NCI-H2081 treated with DMSO at 0.1 percent for 48 hours (cell line): ENCODE measurements around the gene BHLHA15.

Experiments
- DNase-seq: peaks from one replicate; lab custom pipeline; 2025; lab: John Stamatoyannopoulos, UW

The BHLHA15 gene

GRCh38 chr7:98211221-98211675 is at the start of gene BHLHA15:
BHLHA15 (plus strand) TSS chr7:98211439; CDS start chr7:98212310, 871 bp downstream.
- no peak for DNase-seq

DNA sequence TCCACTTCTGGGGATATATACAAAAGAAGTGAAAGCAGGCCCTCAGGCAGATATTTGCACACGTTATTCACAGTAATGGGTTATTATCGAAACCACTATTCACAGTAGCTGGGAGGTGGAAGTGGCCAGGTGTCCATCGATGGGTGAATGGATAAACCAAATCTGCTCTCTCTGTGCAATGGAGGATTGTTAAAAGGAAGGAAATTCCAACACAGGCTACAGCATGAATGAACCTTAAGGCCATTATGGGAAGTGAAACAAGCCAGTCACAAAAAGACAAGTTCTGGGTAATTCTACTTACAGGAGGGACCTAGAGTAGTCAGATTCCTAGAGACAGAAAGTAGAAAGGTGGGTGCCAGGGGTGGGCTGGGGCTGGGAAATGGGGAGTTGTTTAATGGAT is 48.5 kb upstream of the BHLHA15 start:
- no peak for DNase-seq

DNA sequence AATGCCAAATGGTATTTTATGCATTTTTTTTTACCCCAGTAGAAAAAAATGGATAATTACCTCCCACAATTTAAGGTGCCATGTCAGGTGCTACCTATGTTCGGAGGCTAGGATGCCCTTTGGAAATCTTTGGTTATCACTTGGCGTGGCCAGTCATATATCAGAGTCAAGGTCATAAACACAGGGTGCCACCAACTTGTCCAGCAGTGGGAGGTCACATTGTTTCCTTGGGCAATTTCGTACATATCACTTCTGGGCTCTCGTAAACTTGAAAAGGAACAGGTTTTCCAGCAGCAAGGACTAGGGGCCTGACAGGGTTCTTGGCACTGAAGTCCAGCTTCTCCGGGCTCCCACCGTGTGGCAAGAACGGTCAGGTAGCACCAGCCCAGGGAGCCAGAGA is 48.0 kb upstream of the BHLHA15 start:
- DNase-seq, result no peak

DNA sequence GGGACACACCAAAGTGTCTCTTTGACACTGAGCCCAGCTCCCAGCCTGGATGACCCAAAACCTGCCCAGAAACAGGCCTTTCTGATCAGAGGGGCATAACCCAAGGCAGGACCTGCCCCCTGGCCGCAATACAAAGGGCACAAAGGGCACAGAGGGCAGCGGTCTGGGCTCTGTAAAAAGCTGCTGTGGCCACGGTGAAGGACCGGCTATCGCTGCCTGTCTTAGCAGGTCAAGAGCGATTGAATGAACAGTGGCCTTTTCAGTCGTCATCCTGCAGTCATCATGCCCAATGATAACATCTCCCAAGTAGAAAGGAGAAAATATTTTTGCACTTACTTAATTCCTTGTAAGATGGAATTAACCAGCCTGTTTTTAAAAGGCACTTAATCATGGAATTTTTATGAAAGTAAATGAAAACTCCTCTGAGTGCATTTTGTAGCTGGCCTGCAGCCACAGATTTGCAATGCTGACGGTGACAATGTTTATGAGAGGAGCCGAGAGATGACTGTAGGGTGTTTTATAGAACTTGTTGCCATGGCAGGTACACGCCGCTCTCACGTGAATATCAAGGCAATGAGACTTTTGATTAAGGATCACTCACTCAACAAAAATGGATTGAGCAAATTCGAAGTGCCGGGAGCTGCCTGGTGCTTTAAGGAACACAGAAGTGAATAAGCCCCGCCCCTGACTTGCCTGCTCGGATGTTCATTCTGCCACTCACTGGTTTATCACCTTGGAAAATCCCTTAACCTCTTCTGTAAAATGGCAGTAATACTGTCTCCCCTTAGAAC is 47.3 kb upstream of the BHLHA15 start:
- DNase-seq, result no peak

DNA sequence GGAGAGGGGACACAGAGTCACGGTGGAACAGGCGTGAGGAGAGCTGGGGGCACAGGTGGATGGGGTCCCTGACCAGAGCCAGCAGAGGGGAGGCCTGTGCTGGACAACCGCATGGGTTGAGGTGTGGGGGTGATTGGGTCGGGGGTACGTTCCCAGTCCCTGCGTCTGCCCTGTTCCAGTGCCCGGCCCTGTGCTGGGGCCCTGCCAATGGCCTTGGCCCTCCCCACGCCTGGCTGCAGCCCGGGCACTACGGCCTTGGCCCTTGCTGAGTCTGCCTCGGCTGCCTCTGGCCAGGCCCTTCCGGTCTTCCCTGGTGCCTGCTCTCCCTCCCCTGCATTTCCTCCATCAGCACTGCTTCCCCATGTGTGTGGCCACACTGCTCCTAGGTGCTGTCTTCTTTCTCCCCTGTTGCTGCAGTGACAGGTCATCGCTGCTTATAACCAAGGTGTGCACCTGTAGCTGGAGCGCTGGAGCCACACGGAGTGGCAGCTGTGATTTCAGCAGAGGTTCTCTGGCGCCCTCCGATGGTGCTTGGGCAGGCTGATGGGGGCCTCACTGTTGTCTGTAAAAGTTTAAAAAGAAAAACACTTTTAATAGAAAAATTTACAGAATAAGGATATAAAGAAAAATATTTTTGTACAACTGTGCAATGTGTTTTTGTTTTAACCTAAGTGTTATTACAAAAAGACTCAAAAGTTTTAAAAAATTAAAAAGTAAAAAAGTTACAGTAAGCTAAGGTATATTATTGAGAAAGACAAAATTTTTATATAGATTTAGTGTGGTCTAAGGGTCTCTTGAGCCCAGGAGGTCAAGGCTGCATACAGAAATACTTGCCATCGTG is 45.2 kb upstream of the BHLHA15 start:
- no peak for DNase-seq

GRCh38 chr7:98166668-98166970 is 44.6 kb upstream of the BHLHA15 start:
- DNase-seq, result no peak

DNA sequence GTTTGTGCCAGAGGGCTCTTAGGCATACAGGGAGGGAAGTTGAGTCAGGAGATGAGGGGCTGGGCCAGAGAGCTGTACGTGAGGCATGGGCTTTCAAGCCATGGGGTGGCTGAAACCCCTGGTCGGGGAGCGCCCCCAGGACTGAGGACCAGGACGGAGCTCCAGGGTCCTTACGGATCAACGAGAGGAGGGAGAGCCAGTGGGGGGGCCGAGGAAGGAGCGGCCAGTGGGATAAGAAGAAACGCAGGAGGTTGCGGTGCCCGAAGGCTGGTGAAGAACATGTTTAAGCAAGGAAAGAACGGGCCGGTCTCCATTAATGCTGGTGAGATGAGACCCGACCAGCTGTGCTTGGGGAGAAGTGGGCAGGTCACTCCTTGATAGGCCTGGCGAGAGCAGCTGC is 43.6 kb upstream of the BHLHA15 start:
- no peak for DNase-seq

DNA sequence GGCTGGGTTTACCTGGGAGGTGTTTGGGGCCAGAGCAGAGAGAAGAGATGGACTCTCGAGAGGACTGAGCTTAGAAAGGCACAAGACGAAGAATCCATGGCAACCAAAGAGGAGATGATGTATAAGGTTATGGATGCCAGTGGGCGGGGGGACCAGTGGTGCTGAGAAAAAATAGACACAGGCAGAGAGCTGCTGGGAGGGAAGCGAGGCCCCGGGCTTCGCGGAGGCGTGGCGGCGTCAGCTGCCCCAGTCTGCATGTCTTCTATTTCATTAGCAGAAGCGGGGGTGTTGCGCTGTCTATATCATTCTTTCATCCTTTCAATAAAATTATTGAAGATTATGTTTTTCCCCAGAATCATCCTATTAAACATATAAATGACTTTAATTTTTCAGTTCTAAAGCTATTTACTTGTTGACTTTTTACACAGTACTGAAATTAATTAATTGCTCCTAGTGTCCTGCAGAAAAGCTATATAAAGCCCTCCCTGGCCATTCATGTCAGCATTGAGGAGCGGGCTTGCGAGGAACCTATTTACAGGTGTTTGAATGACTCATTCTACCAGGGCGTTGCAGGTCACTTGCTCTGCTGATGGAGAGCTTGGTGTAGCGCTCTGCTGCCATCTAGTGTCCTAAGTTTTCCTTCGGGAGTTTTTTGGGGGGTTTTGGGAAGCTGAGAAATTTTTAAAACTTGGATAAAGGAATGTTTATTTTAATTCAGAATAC is 42.9 kb upstream of the BHLHA15 start:
- DNase-seq, result peak; percentile 21

GRCh38 chr7:98168904-98169621 is 42.2 kb upstream of the BHLHA15 start:
- DNase-seq, result no peak

- no peak for DNase-seq
Measured at GRCh38 chr7:98170966-98171365, 40.3 kb upstream of the BHLHA15 start.

DNA sequence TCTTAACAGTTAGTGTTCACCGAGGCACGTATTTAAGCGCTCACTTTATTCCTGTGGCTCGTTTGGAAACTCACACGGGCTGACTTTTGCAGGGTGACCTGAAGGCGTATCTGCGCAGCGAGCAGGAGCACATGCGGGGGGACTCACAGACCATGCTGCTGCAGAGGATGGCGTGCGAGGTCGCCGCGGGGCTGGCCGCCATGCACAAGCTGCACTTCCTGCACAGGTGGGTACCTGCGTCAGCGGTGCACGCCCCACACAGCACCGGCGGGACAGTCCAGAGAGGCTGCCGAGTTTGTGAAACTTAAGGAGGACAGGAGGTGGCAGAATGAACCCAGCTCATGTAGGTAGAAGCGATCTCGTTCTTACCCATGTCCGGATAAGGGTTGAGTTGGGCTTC is 39.8 kb upstream of the BHLHA15 start:
- no peak for DNase-seq

DNA sequence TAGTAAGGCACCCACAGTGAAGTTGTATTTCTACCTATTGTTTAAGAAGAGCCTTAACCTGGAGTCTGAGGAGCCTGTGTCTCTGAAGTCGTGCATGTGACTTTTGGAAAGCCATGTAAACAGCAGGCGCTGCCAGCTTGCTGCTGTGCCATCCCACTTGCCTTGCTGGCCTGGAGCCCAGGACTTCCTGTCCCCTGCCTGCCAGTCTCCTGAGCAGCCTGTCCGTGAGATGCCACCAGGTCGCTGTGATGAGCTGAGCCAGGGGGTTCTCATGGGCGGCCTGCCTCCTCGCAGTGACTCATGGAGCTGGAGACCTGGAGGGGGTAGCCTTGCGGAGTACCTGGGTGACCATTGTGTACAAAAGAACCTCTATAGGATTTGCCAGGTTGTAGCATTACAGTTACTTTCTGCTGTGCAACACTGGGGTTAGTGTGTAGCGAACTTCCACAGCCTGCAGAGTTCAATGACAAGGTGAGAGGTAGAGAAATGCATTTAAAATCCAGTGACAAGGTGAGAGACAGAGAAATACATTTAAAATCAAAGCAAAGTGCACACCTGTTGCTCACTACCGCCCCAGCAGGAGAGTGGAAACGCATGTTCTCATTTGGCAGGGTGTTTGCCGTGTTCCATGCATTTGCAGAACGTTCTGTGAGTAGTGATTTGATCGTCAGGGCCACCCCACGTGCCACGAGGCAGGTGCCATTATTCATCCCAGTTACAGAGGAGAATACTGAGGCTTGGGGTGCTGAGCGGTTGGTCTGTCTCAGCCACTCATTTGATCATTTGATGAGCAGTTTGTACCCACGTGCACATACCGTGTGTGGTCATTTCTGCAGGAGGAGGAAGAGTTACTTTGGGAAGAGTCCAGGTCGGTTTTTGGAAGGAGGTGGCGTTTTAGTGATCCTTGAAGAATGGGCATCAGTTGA is 36.6 kb upstream of the BHLHA15 start:
- no peak for DNase-seq

DNA sequence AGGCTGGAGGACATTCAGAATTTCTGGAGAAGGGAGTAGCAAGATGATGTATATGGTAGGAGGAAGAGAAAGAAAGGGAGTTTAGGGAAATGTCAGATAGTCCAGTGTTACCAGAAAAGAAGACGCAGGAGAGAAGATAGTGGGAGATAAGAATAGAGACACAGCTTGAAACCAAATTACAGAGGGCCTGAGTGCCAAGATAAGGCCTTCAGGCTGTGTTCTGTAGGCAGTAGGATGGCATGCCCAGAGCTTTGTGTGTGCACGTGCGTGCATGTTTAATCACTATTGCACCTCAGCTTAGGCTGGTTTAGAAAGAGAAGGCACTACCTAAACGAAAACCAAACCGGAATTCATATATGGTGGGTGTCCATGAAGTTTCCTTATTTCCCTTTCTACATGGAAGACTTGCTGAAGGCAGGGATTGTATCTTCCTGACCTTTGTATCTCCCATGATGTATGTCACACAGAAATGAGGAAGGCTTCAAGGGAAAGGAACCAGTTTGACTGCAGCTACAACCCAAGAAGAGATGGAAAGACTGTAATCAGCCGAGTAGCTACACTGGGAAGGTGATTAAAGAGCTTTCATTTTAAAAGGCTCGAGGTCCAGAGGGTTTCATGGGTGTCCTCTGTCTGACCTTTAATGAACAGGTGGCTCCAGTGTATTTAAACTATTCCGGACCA is 35.8 kb upstream of the BHLHA15 start:
- DNase-seq, result no peak

DNA sequence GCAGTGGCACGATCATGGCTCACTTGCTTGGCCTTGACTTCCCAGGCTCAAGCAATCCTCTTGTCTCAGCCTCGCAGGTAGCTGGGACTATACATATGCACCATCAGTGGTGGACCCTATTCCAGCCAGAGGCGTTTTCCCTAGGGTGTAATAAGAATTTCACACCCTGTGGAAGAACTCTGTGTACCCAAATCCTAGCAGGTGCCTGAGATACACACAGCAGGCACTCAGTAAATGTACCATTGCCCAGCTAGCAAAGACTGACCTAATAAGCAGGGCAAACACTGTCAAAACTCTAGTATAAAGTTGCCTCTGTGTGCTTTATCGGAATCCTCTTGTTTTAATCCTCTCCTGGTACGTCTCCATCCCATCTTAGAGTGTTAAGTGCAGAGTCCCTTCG is 33.7 kb upstream of the BHLHA15 start:
- no peak for DNase-seq

DNA sequence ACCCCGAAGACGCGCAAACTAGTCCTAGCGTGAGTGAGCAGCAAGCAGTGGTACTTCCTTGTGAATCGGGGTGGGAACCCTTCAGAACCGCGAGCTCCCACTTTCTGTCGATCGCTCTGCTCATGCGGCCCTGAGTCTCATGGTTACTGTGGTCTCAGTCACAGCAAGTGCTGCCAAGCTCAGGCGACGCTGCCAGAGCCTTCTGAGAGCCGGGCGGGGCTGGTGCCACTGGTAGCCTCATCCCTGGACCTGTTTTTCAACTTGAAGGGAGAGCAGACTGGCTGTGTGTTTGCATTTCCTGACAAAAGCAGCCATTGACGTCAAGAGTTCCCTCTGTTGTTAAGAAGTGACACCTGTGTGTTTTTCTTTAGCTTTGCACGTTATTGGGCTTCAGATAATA is 32.9 kb upstream of the BHLHA15 start:
- DNase-seq, result no peak

GRCh38 chr7:98178762-98179490 is 32.3 kb upstream of the BHLHA15 start:
- DNase-seq, result no peak

- no peak for DNase-seq
Measured at GRCh38 chr7:98180751-98181150, 30.5 kb upstream of the BHLHA15 start.

- DNase-seq, result no peak
Measured at GRCh38 chr7:98185101-98185500, 26.1 kb upstream of the BHLHA15 start.

DNA sequence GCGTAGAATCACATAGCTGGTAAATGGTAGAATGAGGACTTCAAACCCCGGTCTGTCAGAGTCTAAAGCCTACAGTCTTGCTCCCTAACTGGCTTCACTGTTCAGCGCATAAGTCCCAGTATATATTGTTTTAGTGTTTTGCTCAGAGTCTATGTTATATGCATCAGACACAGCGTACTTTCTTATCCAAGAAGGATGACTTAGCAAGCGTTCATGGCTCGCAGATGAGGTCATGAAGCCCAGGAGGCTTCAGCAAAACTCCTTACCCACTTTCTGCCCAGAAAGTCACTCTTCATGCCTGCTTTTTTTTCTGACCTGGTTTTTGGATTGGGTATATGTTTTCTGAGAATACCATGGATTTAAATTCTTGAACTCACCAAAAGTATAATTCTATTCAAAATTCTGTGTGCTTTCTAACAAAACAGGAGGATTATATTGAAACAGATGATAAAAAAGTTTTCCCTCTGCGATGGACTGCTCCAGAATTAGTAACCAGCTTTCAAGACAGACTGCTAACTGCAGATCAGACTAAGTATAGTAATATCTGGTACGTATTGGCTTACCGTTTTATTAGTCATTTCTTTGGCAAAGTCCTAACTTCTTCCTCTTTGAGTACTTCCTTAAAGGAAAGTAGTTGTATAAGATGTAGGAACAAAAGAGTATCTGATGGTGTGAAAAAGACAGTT is 24.6 kb upstream of the BHLHA15 start:
- no peak for DNase-seq
